ENCODE data around the gene RPL31.

Gene RPL31

GRCh38 chr2:101001691-101002561 lies at the start of gene RPL31:
TSS of gene RPL31 (plus strand) at chr2:101002289. CDS start at chr2:101002702, 413 bp downstream.
- peak; percentile 98 for DNase-seq

GRCh38 chr2:100952512-100952911 lies 49.6 kb upstream of the RPL31 start:
- DNase-seq, result no peak

GRCh38 chr2:100953406-100954043 lies 48.6 kb upstream of the RPL31 start:
- no peak for DNase-seq

DNA sequence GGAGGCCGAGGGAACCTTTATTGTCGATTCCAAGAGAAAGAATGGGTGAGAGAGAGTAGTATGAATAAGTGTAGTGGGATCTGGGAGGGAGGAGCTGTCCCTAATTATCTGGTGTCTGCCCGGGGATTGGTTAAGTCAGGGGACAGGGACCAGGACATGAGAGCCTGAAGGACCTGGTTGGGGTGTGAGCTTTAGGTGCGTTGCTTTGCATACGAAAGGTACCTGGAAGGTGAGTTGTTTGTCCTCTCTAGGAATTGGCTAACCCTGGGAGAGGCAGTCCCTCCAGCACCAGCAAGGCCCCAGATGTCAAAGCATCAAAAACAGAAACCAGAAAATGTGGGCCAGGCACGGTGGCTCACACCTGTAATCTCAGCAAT lies 48.1 kb upstream of the RPL31 start:
- DNase-seq, result no peak

- DNase-seq, result no peak
Measured at GRCh38 chr2:100955226-100955625, 46.9 kb upstream of the RPL31 start.

- no peak for DNase-seq
Measured at GRCh38 chr2:100956081-100956480, 46.0 kb upstream of the RPL31 start.

- DNase-seq, result no peak
Measured at GRCh38 chr2:100957996-100958653, 44.0 kb upstream of the RPL31 start.

- no peak for DNase-seq
Measured at GRCh38 chr2:100959225-100959880, 42.7 kb upstream of the RPL31 start.

GRCh38 chr2:100960688-100961087 lies 41.4 kb upstream of the RPL31 start:
- DNase-seq, result no peak

DNA sequence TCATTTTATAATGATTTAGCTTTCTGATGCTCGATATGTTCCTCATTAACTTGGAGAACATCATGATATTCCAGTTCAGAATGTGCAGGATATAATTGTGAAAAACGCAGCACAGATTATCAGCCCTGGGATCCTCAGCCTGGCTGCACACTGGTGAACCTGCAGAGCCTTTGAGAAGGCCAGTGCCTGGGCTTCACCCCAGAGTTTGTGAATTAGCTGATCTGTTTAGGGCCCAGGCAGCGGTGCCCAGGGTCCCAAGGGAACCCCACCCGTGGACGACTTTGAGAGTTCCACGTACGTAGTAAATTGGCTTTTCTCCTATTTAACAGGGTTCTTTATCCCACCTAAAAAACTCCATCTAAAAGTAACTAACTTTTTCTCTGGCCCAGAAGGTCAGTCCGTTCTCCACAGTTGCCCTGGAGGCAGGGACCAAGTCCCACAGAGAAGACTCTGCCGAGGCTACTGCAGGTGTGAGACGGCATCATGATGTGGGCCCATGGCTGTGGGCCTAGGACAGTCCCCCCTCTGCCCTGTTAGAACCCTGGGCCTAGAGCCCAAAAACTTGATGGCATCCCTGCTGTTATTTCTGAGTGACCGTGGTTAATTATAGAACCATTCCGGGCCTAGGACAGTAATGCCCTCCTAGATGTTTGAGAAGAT lies 39.6 kb upstream of the RPL31 start:
- no peak for DNase-seq

- DNase-seq, result no peak
Measured at GRCh38 chr2:100963026-100963375, 39.1 kb upstream of the RPL31 start.

DNA sequence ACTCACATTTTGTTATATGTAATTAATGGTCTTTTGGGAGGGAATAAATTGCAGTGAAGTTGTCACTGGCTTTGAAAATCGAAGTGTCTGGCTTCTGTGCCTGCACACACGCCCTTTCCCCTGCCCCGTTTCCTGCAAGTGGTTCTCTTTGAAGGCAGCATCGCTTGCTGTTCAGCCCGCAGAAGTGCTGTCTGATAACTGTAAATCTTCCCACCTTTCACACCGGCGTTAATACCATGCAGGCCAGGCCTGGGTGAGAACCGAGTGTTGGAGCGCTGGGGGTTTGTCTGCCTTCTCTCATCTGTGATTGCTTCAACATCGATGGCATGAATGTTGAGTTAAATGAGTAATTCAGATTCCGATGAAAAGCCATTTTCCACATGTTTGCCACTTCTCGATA lies 37.9 kb upstream of the RPL31 start:
- DNase-seq, result no peak

DNA sequence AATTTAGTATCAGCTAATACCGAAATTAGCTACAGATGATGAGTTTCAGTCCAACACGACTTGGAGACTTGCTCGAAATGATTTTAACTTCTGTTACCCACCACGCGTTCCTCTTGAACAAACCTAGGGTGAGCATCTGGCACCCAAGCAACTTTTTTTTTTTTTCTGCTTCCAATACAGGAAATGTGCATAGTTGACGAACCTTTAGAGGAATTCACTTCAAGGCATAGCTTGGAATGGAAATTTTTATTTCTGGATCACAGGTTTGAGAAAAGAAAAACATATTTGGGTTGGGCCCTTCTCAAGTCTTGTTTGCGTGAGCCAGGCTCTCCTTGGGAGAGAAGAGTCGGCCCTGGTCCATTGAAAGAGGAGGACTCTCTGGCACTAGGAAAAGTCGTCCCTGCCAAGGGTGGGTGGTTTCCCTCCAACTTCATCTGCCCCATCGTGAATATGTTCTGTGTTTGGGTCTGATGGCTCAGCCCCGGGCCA lies 37.4 kb upstream of the RPL31 start:
- DNase-seq, result no peak

DNA sequence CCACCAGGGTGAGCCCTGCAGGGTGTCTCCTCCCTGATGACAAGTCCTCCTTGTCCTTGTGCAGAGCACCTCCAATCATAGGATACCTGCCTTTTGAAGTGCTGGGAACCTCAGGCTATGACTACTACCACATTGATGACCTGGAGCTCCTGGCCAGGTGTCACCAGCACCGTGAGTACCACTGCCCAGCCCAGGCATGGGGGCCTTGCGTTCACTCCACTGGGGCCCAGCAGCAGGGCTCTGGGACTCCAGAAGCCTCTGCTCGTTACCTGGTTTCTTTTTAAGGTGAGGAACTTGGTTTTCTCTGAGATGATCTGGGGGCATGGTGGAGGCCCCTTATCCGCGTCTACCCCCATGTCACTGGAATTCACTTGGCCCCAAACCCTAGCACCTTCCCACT lies 36.5 kb upstream of the RPL31 start:
- DNase-seq, result no peak

DNA sequence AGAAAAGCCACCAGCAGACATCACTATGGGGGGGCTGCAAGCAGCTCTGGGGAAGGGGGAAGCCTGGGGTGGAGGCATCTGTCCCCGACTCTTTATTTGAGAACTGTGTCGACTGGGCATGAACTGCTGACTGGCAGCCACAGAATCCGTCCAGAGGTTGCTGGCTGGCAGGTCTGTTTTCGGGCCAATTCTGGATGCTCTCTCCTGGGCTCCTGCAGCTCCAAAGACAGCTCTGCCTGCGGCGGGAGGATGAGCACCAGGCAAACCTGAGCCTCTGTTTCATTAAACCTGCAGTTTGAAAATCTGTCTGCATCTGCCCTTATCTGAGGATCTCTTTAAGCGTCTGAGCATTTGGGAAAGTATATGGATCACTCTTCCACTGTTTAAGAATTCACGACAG lies 34.4 kb upstream of the RPL31 start:
- no peak for DNase-seq

GRCh38 chr2:100968146-100969145 lies 33.6 kb upstream of the RPL31 start:
- DNase-seq, result no peak

DNA sequence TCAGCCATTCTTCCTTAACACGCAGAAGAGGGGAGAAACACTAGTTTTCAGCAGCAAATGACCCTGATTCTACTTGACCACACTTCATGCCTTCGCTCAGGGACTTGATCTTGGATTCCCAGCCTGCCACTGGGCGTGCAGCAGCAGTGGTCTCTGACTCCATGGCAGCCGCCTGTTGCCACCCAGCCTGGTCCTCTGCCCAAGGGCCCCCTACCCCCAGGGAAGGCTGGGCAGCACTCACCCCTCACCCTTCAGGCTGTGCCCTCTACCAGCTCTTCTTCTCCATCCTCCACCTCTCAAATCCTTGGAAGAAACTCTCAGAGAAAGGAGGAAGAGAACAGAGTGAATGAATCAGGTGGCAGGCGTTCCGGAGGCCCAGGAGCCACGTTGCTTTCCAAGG lies 32.1 kb upstream of the RPL31 start:
- no peak for DNase-seq

- no peak for DNase-seq
Measured at GRCh38 chr2:100971221-100971620, 30.9 kb upstream of the RPL31 start.

DNA sequence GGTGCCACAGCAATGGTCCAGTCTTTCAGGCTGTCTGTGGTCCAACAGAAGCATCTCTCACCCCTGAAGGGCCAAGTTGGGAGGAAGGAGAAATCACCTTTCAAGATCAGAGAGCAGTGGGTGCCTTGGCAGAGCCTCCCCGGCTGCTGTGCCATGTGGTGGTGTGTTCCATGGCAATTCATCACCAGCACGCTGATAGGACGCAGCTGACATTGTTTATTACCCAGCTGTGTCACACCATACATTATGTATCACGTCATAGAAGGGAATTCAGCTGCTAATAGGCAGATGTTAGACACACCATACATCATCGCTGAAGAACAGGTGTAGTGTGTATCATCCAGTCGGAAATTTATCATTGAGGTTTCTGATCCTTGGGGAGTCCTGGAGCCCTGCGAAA lies 29.6 kb upstream of the RPL31 start:
- DNase-seq, result no peak

GRCh38 chr2:100974712-100975520 lies 27.2 kb upstream of the RPL31 start:
- no peak for DNase-seq

DNA sequence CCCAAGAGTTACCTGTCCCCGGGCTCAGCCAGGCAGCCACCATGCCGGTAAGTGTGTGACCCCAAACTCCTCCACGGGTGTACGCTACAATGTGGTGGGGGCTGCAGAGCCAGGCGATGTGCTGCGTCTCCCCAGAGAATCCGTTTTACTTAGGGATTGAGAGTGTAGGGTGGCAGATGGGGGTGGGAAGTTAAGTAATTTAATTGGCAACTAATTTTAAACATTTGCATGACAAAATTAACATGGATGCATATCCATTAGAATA lies 26.6 kb upstream of the RPL31 start:
- no peak for DNase-seq

All from stimulated activated CD4-positive, alpha-beta T cell treated with anti-CD3 and anti-CD28 coated beads, Interleukin-4, amount 100 ng/mL, for 24 hours (primary cell).